Central memory CD8-positive, alpha-beta T cell (primary cell): Measurements from ENCODE around the gene LTB4R.

Source experiments
- ATAC-seq: fragments of 150-1000 bp; cut with Tn5 transposase; replicated peaks from 2 replicates; pipeline ENCODE4 v1.10.0; 2022; ENCODE audit warnings: mild to moderate bottlenecking, moderate FRiP score, moderate number of reproducible peaks; ENCODE audit not compliant: poor library complexity, severe bottlenecking; ENCODE audit errors: extremely low read depth
- DNase-seq, 2 donors: peaks; one replicate each; pipeline ENCODE4 v3.0.0; 2021; ENCODE audit warnings: low spot score in 2 of 2
- H3K27ac Mint-ChIP-seq: one replicate; pipeline ENCODE4 v1.8.0; 2022; ENCODE audit warnings: low read depth, mild to moderate bottlenecking, moderate library complexity, mixed read lengths
- H3K27me3 Mint-ChIP-seq: one replicate; pipeline ENCODE4 v1.8.0; 2022; ENCODE audit warnings: mixed read lengths
- H3K36me3 Mint-ChIP-seq: one replicate; pipeline ENCODE4 v1.8.0; 2022; ENCODE audit warnings: mild to moderate bottlenecking, moderate library complexity, mixed read lengths; ENCODE audit not compliant: insufficient read depth
- H3K4me1 Mint-ChIP-seq: one replicate; pipeline ENCODE4 v1.8.0; 2022; ENCODE audit warnings: mixed read lengths
- H3K4me3 Mint-ChIP-seq: one replicate; pipeline ENCODE4 v1.8.0; 2022; ENCODE audit warnings: mild to moderate bottlenecking, moderate library complexity, mixed read lengths
- H3K9me3 Mint-ChIP-seq: one replicate; pipeline ENCODE4 v1.8.0; 2022; ENCODE audit warnings: mixed read lengths

Gene LTB4R

DNA sequence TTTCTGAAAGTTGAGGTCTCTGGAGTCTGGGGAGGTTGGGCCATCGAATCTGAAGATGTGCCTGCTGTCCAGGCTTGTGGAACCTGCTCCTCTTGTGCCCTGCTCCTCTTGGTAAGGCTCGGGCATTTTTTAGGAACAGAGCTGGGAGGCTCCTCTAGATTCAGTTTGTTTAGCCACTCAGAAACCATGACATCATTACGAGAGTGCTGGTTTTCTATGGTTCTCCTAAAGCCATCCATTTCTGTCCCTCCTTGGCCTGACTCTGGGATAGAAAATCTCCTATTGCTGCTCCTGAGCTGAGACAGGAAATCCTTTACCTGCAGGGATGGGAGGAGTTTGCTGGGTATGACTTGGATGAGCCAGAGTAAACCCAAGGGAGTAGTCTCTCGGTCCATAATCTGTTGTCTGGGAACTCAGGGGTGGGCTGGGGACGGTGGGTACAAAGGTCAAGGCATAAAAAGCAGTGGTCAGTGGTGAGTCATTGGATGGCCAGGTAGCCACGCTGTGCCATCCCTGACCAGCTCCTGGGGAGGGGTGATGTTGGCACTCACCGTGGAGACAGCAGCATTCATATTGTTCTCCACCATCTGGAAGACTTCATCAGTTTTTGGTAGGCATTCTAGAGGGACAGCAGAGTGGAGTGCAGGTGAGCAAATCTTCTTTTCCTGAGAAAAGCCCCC, 26.0 kb downstream of the LTB4R start:
- Mint-ChIP-seq H3K4me3 (peak overlapping the region; percentile 90), H3K27ac (no peak overlapping the region), H3K36me3 (peaks cover 11% of the 10 kb centered on the region), H3K27me3 (peaks cover 15% of the 10 kb centered on the region), H3K9me3 (no peaks in the 10 kb centered on the region), H3K4me1 (peaks cover 39% of the 10 kb centered on the region)
- ATAC-seq, result no peak
- no peak for DNase-seq

- Mint-ChIP-seq H3K27me3 (peaks cover 20% of the 10 kb centered on the region), H3K27ac (no peak overlapping the region), H3K36me3 (peaks cover 8% of the 10 kb centered on the region), H3K4me3 (peak overlapping the region; percentile 90), H3K9me3 (no peaks in the 10 kb centered on the region), H3K4me1 (peaks cover 36% of the 10 kb centered on the region)
- DNase-seq (no peak), ATAC-seq (no peak)
Measured at GRCh38 chr14:24337824-24338175, 26.5 kb downstream of the LTB4R start.

GRCh38 chr14:24338843-24339242, 27.5 kb downstream of the LTB4R start:
- peaks cover 29% of the 10 kb centered on the region for H3K27me3 Mint-ChIP-seq
- no peak for DNase-seq
- ATAC-seq, result no peak
- peak overlapping the region; percentile 88 for H3K27ac Mint-ChIP-seq
- H3K36me3 Mint-ChIP-seq, result peaks cover 6% of the 10 kb centered on the region
- peaks cover 36% of the 10 kb centered on the region for H3K4me1 Mint-ChIP-seq
- peak overlapping the region; percentile 90 for H3K4me3 Mint-ChIP-seq
- H3K9me3 Mint-ChIP-seq, result no peaks in the 10 kb centered on the region

DNA sequence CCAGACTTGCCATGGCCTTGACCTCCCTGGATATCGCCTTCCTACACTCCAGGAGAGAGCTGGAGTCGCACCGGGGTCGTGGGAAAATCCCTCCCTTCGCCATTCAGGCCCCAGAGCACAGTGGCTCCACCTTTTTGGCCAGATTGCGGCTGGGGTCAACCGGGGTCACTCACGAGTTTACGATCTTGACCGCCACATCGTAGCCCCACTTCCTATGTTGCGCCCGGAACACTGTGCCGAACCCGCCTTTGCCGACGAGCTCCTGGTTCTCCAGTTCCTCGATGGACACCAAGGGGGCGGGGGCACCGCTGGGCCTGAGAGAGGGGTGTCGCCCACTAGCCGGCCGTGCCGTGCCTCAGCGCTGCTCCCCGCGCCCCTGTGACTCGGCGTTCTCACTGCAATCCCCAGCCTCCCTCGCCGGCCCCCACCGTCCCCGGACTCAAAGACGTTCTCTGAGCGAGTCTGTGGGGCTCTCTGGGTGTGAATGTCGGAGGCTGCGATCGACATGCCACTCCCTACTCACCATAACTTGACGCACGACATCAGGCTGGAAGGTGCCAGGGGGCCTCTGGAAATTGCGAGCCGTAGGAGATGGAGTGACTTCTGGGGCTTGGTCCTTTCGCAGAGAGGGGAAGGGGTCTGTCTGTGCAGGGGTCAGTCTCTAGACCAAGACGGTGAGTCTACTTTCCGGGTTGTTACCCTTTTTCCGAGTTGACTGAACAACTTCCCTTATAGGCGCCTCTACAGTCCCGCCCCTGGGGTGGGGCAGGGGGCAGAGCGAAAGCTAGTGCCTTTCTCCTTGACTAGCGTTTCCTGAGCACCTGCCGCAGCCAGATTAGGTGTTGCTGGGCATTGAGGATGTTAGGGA, 28.2 kb downstream of the LTB4R start, which contains the start of gene RIPK3:
TSS of gene RIPK3 (minus strand) at position 708 of the 868 bp plus-strand sequence. CDS start at position 543, 165 bp downstream.
- DNase-seq (peak in 1 of 2 donors; percentile 47), ATAC-seq (peak; percentile 89)
- H3K4me1 Mint-ChIP-seq, result peaks cover 36% of the 10 kb centered on the region
- H3K9me3 Mint-ChIP-seq, result no peaks in the 10 kb centered on the region
- H3K27ac Mint-ChIP-seq, result peak within 1 kb of the TSS; percentile 88
- peaks cover 6% of the 10 kb centered on the region for H3K36me3 Mint-ChIP-seq
- peak within 1 kb of the TSS; percentile 90 for H3K4me3 Mint-ChIP-seq
- H3K27me3 Mint-ChIP-seq, result peaks cover 33% of the 10 kb centered on the region

- H3K4me1 Mint-ChIP-seq, result peaks cover 27% of the 10 kb centered on the region
- H3K27ac Mint-ChIP-seq, result no peak overlapping the region
- ATAC-seq, result no peak
Measured at GRCh38 chr14:24340606-24341005, 29.3 kb downstream of the LTB4R start.

GRCh38 chr14:24342889-24343288, 31.6 kb downstream of the LTB4R start:
- DNase-seq (no peak), ATAC-seq (no peak)
- H3K4me1 Mint-ChIP-seq, result peaks cover 20% of the 10 kb centered on the region
- H3K4me3 Mint-ChIP-seq, result no peak overlapping the region
- H3K9me3 Mint-ChIP-seq, result no peaks in the 10 kb centered on the region
- H3K27ac Mint-ChIP-seq, result no peak overlapping the region
- peaks cover 1% of the 10 kb centered on the region for H3K36me3 Mint-ChIP-seq
- H3K27me3 Mint-ChIP-seq, result peaks cover 48% of the 10 kb centered on the region

More at GRCh38 chr14:24340606-24341005, 29.3 kb downstream of the LTB4R start:
- Mint-ChIP-seq H3K4me3 (peak overlapping the region; percentile 90), H3K27me3 (peaks cover 34% of the 10 kb centered on the region), H3K36me3 (peaks cover 6% of the 10 kb centered on the region), H3K9me3 (no peaks in the 10 kb centered on the region)
- no peak for DNase-seq

DNA sequence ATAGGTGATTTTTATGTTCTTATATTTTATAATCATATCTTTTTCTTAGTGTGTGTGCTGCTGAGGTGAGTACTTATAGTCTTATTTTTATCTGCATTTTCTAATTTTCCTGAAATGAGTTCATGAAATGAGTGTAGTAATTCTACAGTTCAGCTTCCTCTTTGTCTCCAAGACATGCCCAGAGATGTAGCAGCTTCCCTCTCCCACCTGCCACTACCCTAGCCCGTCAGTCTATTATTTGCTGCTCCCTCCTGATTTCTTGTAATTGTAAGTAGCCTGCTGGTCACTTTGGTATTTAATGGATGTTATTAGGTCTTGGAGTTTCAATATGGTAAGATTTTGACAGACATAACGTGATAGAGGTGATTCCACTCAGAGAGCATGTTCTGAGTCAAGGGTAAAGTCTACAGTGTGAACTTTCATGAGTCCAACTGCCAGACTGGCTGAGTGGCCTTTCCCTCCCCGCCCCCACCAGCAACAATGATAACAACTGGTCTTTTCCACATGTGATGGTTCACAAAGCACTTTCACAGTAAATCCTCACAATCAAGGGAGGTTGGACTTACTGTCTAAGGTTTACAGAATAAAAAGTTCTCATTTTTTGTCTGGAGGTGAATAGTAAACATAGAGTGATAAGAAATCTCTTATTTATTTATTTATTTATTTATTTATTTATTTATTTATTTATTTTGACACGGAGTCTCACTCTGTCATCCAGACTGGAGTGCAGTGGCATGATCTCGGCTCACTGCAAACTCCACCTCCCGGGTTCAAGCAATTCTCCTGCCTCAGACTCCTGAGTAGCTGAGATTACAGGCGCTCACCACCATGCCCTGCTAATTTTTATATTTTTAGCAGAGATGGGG, 32.7 kb downstream of the LTB4R start:
- H3K4me3 Mint-ChIP-seq, result no peak overlapping the region
- peaks cover 12% of the 10 kb centered on the region for H3K4me1 Mint-ChIP-seq
- ATAC-seq (no peak), DNase-seq (no peak)
- H3K9me3 Mint-ChIP-seq, result no peaks in the 10 kb centered on the region
- peaks cover 53% of the 10 kb centered on the region for H3K27me3 Mint-ChIP-seq
- no peak overlapping the region for H3K27ac Mint-ChIP-seq
- peaks cover 1% of the 10 kb centered on the region for H3K36me3 Mint-ChIP-seq

- peaks cover 1% of the 10 kb centered on the region for H3K36me3 Mint-ChIP-seq
- no peak overlapping the region for H3K27ac Mint-ChIP-seq
Measured at GRCh38 chr14:24347134-24347533, 35.8 kb downstream of the LTB4R start.

GRCh38 chr14:24348186-24348585, 36.9 kb downstream of the LTB4R start:
- H3K4me3 Mint-ChIP-seq, result no peak overlapping the region
- DNase-seq (no peak), ATAC-seq (no peak)
- peaks cover 1% of the 10 kb centered on the region for H3K36me3 Mint-ChIP-seq
- H3K4me1 Mint-ChIP-seq, result no peaks in the 10 kb centered on the region
- H3K9me3 Mint-ChIP-seq, result no peaks in the 10 kb centered on the region
- no peak overlapping the region for H3K27ac Mint-ChIP-seq
- peaks cover 83% of the 10 kb centered on the region for H3K27me3 Mint-ChIP-seq

More at GRCh38 chr14:24347134-24347533, 35.8 kb downstream of the LTB4R start:
- Mint-ChIP-seq H3K27me3 (peaks cover 83% of the 10 kb centered on the region), H3K4me1 (no peaks in the 10 kb centered on the region), H3K4me3 (no peak overlapping the region), H3K9me3 (no peaks in the 10 kb centered on the region)
- DNase-seq, result no peak
- ATAC-seq, result no peak

GRCh38 chr14:24349742-24350141, 38.4 kb downstream of the LTB4R start:
- Mint-ChIP-seq H3K36me3 (no peaks in the 10 kb centered on the region), H3K4me3 (no peak overlapping the region), H3K4me1 (no peaks in the 10 kb centered on the region), H3K27ac (no peak overlapping the region), H3K9me3 (no peaks in the 10 kb centered on the region), H3K27me3 (peaks cover 85% of the 10 kb centered on the region)
- no peak for DNase-seq
- no peak for ATAC-seq

- no peaks in the 10 kb centered on the region for H3K9me3 Mint-ChIP-seq
- no peak overlapping the region for H3K4me3 Mint-ChIP-seq
- ATAC-seq (no peak), DNase-seq (no peak)
- H3K4me1 Mint-ChIP-seq, result no peaks in the 10 kb centered on the region
- H3K27me3 Mint-ChIP-seq, result peaks cover 68% of the 10 kb centered on the region
- no peaks in the 10 kb centered on the region for H3K36me3 Mint-ChIP-seq
- no peak overlapping the region for H3K27ac Mint-ChIP-seq
Measured at GRCh38 chr14:24351517-24351916, 40.2 kb downstream of the LTB4R start.
